Measurements from ENCODE around the gene FGD6.
"Not testable (repeated sequence)": the region's sequence is repeated elsewhere in the genome, so short reads cannot be mapped to it uniquely, and the experiment has no call there.

Gene FGD6

DNA sequence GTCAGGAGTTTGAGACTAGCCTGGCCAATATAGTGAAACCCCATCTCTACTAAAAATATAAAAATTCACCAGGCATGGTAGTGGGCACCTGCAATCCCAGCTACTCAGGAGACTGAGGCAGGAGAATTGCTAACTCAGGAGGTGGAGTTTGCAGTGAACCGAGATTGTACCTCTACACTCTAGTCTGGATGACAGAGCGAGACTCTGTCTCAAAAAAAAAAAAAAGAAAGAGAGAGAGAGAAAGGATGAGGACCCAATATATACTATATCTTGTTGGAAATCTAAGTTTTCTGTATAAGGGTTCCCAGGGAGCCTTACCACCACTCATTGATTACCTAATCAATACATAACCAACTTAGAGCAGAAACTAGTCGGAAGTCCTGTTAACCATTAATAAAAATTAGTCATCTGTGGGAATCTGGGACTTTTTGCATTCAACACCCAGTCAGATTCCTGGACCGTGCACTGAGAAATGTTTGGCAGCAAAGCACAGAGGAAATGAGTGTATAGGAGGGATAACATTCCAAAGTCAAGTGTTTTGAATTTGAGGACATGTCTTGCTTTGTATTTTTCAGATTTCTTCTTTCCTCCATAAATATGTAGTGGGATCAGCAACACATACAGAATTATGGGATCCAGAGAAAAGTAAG, 99.0 kb downstream of the FGD6 start:
- no peak for DNase-seq

DNA sequence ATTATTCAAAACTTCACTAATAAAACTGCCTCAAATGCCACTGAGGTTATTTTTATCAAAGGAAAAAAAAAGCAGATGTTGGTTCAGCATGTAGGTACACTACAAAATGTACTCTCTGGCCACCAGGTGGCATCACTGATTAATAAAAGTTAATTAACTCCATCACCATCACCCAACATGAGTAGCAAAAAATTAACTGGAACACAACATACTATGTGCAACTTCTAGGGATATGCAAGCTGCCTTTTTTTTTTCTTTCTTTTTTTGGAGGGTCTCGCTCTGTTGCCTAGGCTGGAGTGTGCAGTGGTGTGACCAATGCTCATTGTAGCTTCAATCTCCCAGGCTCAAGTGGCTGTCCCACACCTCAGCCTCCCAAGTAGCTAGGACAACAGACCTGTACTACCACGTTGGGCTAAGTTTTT, 100.1 kb downstream of the FGD6 start:
- peak; percentile 85 for DNase-seq

DNA sequence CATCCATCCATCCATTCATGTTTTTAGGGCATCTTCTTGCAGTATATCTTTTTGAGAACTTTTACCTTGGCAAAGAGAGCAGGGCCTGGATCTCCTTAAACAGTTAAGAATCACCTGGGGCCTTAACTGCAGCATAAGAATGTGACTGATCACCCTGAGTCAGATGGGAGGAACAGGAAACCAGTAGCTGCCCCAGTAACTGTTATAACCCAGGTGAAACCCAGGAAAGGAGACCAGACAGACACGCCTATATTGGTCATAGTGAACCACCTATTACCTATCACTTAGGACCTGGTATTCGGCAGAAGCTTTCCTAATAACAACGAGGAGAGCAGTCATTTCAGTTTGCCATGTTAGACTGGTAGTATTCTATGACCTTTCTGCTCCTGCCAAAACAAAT, 100.5 kb downstream of the FGD6 start:
- DNase-seq: no peak

DNA sequence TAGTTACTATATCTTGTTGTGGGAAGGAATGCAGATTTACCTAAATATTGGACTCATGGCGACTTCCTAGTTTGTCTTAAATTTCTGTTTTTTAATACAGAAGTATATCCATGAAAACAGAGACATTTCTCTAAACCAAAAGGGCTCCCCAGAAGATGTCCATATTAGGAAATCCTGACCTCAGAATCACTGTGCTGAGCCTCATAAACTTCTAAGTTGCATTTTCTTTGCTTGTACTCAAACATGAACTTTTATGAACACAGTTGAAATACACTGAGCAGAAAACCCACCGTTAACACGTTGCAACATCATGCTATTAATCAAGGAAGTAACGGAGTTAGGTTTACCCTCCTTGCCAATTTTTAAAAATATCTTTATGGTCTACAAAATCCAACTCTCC, 100.9 kb downstream of the FGD6 start:
- DNase-seq: no peak

DNA sequence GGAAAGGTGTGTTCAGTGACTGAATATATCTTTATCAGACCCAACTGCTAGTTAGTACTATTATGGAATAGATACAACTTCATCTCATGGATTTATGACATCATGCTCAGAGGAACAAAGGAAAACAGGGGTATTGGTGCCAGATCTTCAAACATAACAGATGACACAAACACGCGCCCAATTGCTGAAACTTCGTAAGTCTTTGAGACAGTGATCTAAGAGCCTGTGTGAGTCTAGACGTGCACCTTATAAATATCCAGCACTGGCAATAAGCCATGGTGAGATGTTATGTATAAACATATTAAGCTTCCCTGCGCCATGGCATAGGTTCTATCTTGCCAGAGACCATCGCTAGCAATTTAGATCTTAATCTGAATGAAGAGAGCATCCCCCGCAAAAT, 101.6 kb downstream of the FGD6 start:
- DNase-seq: no peak

DNA sequence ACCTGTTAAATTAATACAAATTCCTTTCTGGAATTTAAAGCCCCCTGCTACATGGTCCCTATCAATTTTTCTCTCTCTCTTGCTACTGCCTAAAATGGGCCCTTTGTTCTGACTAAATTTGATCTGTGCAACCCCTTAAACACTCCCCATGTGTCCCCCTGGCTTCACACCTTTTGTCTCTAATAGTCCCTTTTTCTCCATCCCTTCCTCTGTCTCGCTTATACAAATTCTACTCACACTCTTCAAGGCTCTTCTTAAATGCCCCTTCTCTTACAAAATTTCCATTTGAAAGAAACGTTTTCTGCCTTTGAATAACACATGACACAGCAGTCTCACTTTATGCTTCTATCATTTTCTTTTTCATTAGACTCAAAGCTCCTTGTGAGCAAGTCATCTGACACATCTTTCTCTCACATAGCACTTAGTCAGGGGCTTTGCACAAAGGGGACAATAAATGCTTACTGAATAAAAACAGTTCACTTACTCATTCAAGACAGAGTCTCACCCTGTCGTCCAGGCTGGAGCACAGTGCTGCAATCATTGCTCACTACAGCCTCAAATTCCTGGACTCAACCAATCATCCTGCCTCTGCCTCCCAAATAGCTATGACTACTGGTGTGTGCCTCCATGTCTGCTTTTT, 102.4 kb downstream of the FGD6 start:
- DNase-seq: no peak

DNA sequence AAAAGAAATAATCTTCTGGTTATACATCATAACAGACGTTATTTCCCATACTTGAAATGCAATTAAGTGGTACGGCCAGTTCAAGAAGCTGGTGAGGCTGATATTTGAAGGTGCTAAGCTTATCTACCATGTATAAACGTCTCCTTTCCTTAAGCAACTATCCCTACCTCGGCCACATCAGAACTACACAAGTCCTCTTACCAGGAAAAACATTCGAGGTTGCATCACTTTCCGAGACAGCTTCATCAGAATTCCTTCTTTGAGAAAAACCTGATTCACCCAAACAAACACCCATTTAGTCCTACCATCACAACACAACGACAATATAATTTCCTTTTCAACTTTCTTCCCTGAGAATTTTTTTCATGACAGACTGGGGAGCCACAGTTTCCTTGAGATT, 109.9 kb downstream of the FGD6 start:
- no peak for DNase-seq

DNA sequence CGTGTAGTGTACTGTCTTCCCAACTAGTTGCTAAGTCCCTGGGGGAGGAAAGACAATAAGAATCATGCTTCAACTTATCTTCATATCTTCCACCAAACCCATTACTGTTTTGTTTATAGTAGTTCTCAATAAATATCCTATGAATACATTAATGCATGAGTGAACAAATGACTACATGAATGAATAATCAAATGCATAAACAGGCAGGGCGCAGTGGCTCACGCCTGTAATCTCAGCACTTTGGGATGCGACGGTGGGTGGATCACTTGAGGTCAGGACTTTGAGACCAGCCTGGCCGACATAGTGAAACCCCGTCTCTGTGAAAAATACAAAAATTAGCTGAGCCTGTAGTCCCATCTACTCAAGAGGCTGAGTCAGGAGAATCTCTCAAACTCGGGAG, 111.7 kb downstream of the FGD6 start:
- DNase-seq: no peak

DNA sequence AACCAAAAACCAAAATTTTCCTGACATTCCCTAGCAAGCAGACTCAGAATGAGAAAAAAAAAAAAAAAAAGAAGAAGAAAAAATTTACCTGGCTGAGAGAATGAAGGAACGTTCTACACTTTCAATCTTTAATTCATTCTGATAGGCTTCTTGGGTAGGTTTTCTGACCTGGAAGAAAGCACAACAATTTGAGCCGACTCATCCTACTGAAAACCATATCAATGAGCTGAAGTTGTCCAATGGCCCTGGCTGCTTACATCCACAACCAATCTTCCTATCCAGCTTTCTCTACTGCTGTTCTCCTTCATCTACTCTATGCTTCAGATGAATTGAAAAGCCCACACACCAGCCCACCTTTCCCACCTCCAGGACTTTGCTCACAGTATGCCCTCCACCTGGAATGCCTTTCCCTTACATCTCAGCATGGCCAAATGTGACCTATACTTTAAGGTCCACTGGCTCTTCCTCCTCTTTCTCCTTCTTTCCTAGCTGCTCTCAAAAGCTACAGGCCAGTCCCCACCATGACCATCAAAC, 112.3 kb downstream of the FGD6 start:
- DNase-seq: no peak

DNA sequence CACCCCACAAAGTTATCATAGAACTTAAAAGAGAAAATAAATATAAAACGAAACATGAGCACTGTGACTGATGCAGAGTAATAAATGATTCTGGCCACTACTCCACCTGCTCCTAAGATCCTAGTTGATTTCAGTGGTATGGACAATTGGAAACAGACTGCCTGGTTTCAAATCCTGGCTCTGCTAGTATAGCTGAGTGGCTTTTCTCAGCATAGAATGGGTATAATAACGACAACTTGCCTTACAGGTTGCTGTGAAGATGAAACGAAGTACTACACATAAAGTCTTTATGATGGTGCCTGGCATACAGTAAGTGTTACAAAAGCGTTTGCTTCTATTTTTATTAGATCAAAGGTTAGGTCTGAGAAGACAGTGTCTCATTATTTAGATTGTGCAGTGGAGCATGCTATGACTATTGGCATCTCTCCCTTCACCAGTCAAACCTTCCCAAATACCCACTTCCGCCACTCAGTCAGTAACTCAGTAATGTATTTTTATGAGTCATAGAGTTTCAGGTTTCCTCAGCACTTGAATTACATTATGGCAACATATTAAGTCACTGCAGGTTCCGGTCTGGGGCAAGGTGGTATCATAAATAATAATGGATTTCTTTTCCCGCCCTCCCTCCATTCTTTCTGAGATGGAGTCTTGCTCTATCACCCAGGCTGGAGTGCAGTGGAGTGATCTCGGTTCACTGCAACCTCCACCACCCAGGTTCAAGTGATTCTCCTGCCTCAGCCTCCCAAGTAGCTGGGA, 114.2 kb downstream of the FGD6 start:
- no peak for DNase-seq

DNA sequence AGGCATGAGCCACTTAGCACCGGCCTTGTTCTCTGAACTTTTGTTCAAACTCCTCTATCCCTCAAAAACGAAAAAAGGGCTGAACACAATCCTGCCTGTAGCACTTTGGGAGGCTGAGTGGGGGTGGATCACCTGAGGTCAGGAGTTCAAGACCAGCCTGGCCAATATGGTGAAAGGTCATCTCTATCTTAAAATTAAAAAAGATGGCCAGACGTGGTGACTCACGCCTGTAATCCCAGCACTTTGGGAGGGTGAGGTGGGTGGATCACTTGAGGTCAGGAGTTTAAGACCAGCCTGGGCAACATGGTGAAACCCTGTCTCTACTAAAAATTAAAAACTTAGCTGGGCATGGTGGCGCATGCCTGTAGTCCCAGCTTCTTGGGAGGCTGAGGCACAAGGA, 115.3 kb downstream of the FGD6 start:
- not testable (repeated sequence) for DNase-seq

DNA sequence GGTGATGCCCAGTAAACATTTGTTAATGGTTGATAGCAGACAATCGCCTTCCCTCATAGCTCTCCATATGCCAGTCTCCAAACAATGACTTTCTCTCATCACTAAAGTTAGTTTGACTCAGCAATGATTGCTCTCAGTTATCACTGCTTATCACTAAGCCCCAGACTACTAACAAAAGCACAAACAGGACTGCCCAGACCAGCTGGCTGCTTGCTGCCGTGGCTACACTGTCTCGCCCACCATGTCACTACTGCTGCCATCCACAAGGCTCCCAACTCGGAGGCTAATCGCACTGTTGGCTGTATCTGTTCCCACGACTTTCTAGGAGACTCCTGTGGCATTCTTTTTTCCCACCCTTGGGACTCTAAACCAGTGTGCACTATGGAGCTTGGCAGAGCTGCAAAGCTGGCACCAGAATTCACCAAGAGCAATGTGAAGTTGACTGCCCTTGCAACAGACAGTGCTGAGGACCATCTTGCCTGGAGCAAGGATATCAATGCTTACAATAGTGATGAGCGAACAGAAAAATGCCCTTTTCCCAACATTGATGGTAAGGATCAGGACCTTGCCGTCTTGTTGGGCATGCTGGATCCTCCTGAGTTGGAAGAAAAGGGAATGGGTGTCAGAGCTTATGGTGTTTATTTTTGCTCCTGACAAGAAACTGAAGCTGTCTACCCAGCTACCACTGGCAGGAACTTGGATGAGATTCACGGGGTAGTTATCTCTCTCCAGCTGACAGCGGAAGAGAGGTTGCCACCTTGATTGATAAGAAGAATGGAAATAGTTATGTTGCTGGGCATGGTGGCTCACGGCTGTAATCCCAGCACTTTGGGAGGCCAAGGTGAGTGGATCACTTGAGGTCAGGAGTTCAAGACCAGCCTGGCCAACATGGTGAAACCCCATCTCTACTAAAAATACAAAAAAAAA, 116.7 kb downstream of the FGD6 start:
- DNase-seq: no peak

DNA sequence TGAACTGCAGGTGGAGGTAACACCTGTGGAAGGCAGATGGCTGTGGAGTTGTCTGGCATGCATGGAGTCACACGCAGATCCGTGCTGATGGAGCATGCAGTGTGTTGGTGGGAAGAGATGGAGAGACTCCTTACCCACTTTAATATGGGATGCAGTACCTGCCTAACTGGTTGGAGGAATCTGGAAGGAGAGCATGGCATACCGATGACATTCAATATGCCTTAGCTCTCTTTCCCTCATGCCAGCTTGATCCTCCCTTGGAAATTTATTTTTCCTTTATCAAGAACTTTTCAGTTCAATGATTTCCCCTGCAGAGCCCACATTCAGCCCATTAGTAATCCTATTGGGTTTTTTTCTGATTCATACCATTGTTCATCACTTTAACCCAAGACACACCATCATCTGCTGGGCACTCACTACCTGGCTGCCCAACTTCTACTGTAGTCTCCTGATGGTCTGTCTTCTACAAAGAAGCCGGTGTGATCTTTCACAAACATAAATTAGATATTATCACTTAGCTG, 117.9 kb downstream of the FGD6 start:
- DNase-seq: no peak

DNA sequence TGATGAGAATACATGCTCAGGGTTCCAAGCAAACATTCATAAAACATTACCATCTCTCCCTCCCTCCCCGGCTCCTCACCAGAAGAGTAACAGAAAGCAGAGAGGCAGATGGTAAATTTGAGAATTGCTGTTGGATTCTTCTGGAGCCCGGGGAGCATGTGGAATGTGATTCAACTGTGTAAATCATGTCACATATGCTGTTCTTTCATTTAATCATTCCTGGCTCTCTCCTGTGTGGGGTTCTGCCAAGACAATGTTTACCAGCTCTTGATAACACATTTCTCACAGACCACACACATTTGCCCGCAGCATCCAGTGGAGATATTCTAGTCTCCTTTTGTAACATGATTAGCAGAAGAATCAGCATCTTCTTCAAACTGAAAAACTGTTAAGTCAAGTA, 120.4 kb downstream of the FGD6 start:
- DNase-seq: peak; percentile 24

DNA sequence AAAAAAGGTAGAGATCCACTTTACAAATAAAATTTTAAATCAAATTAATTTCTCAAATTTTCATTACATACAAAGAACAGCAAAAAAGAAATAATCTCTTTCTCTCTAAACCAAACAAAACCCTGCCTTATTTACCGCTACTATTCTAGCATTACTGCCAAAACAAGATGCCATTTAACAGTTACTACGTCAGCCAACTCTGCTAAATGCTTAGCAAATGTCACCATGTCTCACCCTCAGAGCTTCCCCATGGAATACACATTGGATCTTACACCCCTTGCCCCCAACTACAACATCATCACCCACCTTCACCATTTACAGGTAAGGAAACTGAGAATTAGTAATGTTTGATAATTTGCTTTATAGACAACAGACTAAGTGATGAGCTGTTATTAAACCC, 120.9 kb downstream of the FGD6 start:
- no peak for DNase-seq

DNA sequence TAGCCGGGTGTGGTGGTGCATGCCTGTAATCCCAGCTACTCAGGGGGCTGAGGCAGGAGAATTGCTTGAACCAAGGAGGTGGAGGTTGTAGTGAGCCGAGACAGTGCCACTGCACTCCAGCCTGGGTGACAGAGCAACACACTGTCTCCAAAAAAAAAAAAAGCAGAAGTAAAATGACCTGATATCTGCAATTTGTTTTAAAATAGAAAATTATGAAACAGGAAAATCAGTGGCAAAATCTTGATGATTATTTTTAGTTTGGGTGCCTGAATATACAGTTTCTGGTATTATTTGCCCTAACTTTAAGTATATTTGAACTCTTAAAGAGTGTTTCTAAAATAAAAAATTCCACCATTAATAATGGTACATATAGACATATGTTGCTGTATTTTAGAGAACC, 121.4 kb downstream of the FGD6 start:
- not testable (repeated sequence) for DNase-seq

DNA sequence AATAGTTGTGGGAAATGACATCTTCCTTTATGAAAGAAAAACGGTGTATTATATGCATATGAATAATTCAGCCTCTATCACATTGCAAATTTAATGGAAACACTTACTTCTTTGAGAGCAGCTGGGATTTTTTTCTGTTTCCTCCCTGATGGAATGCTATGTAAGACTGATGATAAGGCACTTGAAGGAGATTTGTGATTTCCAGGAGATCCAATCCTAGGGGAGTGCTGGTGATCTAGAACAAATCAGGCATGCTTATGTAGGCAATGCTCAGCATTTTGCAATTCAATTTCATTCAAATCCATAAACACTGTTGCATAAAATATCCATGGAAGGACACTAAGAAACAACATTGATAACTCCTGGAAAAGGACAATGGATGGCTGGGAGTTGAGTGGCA, 127.8 kb downstream of the FGD6 start:
- DNase-seq: no peak

DNA sequence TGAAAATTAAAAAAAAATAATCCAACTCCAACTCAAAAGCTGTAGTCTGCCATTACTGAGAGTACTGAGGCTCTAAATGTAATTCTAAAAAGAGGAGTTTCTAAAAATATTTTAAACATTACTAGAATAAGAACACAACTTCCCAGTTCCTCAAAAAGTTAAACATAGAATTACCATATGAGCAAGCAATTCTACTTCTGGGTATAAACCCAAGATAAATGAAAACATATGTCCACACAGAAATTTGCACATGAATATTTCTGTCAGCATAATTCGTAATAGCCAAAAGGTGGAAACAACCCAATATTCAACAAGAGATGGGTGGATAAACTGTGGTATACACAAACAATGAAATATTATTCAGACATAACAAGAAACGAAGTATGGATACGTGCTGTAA, 128.9 kb downstream of the FGD6 start:
- peak; percentile 31 for DNase-seq

DNA sequence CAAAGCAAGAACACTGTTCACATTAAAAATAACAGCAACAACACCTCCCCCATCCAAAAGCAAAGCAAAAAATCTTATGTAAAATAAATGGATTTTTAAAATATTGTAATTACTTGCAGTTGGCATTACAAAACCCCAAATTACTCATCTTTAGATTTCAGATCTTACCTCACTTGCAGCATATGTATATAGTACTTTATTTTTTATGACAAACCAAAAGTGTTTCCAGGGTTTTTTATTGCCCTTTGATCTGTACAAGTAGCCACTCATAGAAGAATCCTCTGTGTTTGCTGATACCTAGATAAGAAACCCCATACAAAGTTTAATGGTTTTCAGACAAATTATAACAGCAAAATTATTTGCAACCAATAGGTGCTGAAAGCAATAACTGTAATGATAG, 131.7 kb downstream of the FGD6 start:
- DNase-seq: no peak

DNA sequence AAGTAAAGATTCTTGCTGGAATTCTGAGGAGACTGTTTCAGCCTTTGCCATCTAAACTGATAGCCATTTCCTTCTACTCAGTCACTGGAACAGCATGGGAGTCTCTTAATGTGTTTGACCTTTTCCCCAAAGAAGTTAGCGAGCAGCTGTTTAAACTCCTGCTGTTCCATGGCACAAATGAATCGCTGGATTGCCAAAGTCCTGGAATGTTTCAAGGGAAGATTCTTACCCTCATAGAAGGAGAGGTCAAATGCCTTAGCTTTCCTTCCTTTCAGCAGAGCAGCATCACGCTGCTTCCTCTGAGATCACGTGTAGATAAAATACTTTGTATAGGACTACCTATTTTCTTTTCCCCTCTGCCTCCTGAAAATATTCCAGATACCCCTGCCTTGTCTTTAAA, 133.3 kb downstream of the FGD6 start:
- peak; percentile 71 for DNase-seq

DNA sequence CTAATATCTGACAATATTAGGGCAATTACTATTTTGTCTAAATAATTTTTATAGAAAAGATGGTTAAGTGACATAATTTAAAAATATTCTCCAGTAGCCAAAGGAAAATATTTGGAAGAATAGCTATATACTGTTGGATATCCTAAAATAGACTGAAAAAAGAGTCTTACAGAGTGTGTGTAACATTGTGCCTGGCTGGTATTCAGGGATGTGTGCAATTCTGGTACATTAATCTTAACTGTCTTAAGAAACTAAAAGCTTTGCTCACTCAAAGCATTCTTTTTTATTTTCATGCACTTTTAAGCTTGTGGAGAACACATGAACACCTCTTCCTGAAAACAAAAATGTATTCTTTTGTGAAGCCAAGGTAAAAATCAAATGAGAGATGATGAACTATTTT, 133.8 kb downstream of the FGD6 start:
- no peak for DNase-seq

DNA sequence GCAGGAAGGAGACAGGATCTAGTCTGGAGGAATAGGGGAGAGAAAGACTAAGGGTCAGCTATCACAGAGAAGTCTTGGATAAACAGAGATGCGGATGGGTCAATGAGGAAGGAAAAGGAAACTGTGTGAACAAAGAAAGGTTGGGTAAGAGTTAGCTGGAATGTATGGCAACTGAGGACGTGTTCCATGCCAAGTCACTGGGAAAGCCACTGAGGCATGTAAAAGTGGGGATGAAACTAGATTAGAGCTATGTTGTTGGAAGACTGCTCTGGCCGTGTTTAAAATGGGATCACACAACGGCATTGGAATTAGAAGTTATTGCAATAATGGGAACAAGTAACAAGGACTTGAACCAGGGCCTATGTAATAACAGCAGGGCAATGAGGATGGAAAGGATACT, 139.9 kb downstream of the FGD6 start:
- DNase-seq: no peak

DNA sequence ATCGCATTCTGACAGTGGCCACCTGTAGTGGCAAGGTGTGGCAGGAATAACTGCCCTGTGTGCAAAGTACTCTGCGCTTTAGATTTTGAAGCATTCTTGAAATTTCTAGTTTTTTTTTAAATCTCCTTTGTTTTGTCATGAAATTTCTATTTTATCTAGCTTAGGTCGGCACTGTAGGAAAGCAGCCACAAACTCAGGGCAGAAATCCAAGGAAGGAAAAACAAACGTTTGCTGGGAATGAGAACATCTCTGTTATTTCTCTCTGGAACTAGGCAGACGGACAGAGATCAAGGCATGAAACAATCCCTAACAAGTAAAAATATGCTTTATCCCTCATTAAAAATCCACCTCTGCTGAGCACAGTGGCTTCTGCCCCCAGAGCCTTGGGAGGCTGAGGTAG, 142.5 kb downstream of the FGD6 start:
- peak; percentile 20 for DNase-seq

Data from eye (tissue), 1 donor.